NT2/D1 (cell line): Measurements from ENCODE around the gene PRR18.

ENCODE experiments used
- YY1 ChIP-seq: IDR thresholded peaks from 2 replicates; pipeline ENCODE4 v1.6.1; 2011; ENCODE audit not compliant: insufficient read length, insufficient read depth
- ZNF274 ChIP-seq: IDR thresholded peaks from 2 replicates; pipeline ENCODE4 v1.6.1; 2011; ENCODE audit warnings: mild to moderate bottlenecking, low read depth, low read length

GRCh38 chr6:166315436-166315835 is 7.2 kb upstream of the PRR18 start:
- TF ChIP-seq ZNF274 (no peak), YY1 (no peak)
